ENCODE results near the gene CLDN20. TPM values are rescaled to one million over a fixed set of nuclear protein-coding genes. Genes with fewer than 3 reads are reported as not detected.

The CLDN20 gene
- total and polyA plus RNA-seq, 8 donors, result 0.07 TPM; not detected in 7

DNA sequence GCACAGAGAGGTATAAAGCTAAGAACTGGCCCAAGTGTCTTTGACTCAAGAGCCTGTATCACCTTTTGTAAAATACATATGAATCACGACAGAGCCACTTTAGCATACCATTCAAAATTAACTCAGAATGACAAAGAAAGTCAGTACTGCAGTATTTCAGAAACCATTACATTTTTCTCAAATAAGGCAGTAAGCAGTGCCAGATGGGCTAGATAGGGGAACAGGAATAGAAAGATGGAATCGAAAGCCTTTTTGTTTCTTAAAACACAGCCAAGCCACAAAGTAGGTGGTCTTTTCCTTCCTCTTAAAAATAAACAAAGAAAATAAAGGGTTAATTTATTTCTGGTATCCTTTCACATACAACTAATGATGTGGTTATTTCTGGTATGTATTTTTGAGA, 10.3 kb downstream of the CLDN20 start:
- no peaks in the 10 kb centered on the region for H3K9me3 ChIP-seq
- H3K4me1 ChIP-seq, result peaks cover 0 to 3% (median 0%) of the 10 kb centered on the region in 3 donors
- no peak for DNase-seq
- no peaks in the 10 kb centered on the region for H3K36me3 ChIP-seq
- H3K27me3 ChIP-seq, result no peaks in the 10 kb centered on the region
- H3K27ac ChIP-seq, result no peak overlapping the region
- H3K4me3 ChIP-seq, result no peak overlapping the region
- 46 to 70% methylated on average over 2 of the region's 2 CpGs for WGBS, 2 donors
- TF ChIP-seq, protein P1, sequence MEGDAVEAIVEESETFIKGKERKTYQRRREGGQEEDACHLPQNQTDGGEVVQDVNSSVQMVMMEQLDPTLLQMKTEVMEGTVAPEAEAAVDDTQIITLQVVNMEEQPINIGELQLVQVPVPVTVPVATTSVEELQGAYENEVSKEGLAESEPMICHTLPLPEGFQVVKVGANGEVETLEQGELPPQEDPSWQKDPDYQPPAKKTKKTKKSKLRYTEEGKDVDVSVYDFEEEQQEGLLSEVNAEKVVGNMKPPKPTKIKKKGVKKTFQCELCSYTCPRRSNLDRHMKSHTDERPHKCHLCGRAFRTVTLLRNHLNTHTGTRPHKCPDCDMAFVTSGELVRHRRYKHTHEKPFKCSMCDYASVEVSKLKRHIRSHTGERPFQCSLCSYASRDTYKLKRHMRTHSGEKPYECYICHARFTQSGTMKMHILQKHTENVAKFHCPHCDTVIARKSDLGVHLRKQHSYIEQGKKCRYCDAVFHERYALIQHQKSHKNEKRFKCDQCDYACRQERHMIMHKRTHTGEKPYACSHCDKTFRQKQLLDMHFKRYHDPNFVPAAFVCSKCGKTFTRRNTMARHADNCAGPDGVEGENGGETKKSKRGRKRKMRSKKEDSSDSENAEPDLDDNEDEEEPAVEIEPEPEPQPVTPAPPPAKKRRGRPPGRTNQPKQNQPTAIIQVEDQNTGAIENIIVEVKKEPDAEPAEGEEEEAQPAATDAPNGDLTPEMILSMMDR (IDR thresholded peaks at IDR 0.05), result no peak
- no peak for ATAC-seq
- intact Hi-C loops (cut with DNase I), result no loop called here
- FAIRE-seq, result no peak

DNA sequence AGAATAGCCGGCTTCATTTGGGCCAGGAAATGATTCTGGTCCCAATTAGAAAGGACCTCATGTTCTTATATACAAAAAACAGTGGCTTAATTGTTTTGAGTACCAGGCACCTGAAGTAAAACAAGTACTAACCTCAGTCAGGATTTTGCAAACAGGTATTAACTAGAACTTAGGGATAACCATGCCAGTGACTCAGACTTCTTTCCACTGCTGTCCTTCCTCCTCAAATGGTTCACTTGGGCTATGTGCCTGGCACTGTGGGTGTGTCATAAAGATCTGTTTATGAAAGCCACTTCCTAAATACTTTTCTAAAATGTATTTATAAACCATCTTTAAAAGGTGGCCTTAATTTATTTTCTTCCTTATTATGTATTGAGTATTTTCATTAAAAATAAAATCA, 10.7 kb downstream of the CLDN20 start:
- Histone ChIP-seq H3K4me3 (no peak overlapping the region), H3K27me3 (no peaks in the 10 kb centered on the region), H3K36me3 (no peaks in the 10 kb centered on the region), H3K27ac (no peak overlapping the region), H3K4me1 (peaks cover 0 to 3% (median 0%) of the 10 kb centered on the region in 3 donors), H3K9me3 (no peaks in the 10 kb centered on the region)
- 92 to 98% methylated on average over 1 of the region's 1 CpG for WGBS, 2 donors
- FAIRE-seq, result no peak
- ATAC-seq, result peak in 1 of 4 donors; percentile 62
- DNase-seq, result no peak
- intact Hi-C loops (cut with DNase I), result no loop called here
- TF ChIP-seq, protein P1 (IDR thresholded peaks at IDR 0.05), result no peak

DNA sequence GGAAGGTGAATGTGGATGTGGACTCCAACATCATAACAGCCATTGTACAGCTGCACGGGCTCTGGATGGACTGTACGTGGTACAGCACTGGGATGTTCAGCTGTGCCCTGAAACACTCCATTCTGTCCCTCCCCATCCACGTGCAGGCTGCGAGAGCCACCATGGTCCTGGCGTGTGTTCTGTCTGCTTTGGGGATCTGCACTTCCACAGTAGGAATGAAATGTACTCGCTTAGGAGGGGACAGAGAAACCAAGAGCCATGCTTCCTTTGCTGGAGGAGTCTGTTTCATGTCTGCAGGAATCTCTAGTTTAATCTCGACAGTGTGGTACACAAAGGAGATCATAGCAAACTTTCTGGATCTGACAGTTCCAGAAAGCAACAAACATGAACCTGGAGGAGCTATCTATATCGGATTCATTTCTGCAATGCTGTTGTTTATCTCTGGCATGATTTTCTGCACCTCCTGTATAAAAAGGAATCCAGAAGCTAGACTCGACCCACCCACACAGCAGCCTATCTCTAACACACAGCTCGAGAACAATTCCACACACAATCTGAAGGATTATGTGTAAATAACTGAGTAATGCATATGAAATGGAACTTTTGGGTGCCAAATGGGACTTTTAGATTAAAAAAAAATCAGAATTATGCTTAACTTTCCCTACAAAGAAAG, 12.1 kb downstream of the CLDN20 start:
- FAIRE-seq, result no peak
- no peak for ATAC-seq
- Histone ChIP-seq H3K27ac (no peak overlapping the region), H3K27me3 (no peaks in the 10 kb centered on the region), H3K4me3 (no peak overlapping the region), H3K4me1 (peaks cover 0 to 2% (median 0%) of the 10 kb centered on the region in 3 donors), H3K36me3 (no peaks in the 10 kb centered on the region), H3K9me3 (no peaks in the 10 kb centered on the region)
- no peak for DNase-seq
- 75 to 76% methylated on average over 10 of the region's 10 CpGs for WGBS, 2 donors
- intact Hi-C loops (cut with DNase I), result no loop called here
- TF ChIP-seq, protein P1 (IDR thresholded peaks at IDR 0.05), result no peak

DNA sequence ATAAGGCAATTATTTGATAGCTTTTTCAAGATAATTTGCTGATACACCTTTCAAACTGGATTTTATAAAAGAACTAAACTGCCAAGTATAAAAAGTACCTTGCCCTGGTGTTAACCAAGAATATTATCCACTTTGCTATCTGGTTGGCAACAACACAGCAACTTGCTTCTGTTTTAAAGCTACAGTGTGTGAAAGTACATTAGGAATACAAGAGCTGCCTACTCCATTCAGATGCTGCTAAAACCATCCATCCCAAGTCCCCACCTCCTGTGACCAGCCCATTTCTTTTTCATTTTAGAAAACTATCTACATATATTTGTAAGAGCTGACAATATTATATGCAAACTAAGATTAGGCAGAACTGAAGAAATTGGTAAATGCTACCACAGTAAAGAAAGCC, 12.8 kb downstream of the CLDN20 start:
- Histone ChIP-seq H3K36me3 (no peaks in the 10 kb centered on the region), H3K27ac (no peak overlapping the region), H3K27me3 (no peaks in the 10 kb centered on the region), H3K4me1 (no peaks in the 10 kb centered on the region), H3K9me3 (no peaks in the 10 kb centered on the region), H3K4me3 (no peak overlapping the region)
- DNase-seq, result no peak
- TF ChIP-seq, protein P1 (IDR thresholded peaks at IDR 0.05), result no peak
- ATAC-seq, result no peak
- no peak for FAIRE-seq
- intact Hi-C loops (cut with DNase I), result no loop called here

DNA sequence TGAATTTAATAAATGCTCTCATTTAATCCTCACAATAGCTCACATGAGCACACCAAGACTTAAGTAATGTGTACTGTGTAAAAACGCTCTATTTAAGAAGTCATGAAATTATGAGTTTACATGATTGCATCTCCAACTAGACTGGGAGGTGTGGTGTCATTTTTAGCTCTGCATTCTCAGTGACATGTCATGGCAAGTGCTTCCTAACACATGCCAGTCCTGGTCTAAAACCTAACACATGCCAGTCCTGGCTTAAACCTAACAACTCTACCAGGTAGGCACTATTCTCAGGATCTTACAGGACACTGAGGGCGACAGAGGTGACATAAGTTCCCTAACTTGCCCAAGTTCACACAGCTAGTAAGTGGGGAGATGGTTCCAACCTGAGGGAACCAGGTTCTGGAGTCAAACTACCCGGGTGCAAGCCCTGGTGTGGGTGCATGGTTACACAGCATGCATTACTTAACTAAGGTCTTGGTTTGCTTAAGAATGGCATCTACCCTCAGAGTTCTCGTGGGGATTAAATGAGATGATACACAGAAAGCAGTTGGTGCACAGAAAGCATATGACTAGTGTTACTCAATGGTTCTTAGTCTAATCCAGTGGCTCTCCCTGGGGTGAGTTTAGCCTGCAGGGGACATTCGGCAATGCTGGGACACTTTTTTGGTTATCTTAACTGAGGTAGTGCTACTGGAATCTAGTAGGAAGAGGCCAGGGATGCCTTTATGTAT, 14.7 kb downstream of the CLDN20 start:
- DNase-seq (no peak), ATAC-seq (no peak), FAIRE-seq (no peak)
- Histone ChIP-seq H3K27ac (no peak overlapping the region), H3K9me3 (no peaks in the 10 kb centered on the region), H3K4me3 (no peak overlapping the region), H3K27me3 (no peaks in the 10 kb centered on the region), H3K4me1 (no peaks in the 10 kb centered on the region), H3K36me3 (peaks cover 0 to 4% (median 0%) of the 10 kb centered on the region in 3 donors)
- intact Hi-C loops (cut with DNase I), result no loop called here
- TF ChIP-seq, protein P1 (IDR thresholded peaks at IDR 0.05), result no peak
- 93 to 95% methylated on average over 5 of the region's 5 CpGs for WGBS, 2 donors
